Measurements from ENCODE around the gene ADAMTS2.

GRCh38 chr5:179203248-179203647, 142.0 kb downstream of the ADAMTS2 start:
- TF ChIP-seq EZH2 (IDR thresholded peaks at IDR 0.05; ENCODE audit: insufficient read depth, poor library complexity, severe bottlenecking) = no peak
- no peak for TF ChIP-seq EZH2phosphoT487 (IDR thresholded peaks at IDR 0.05; ENCODE audit: insufficient read depth, low read depth)
